ENCODE results near the gene DOCK3. TPM values are rescaled to one million over a fixed set of nuclear protein-coding genes. Genes with fewer than 3 reads are reported as not detected.

The DOCK3 gene
- total RNA-seq, 4 donors from 2014 or later: 4.0 to 6.3 (median 5.8) TPM

- Histone ChIP-seq H3K4me3 (no peak overlapping the region), H3K27ac (no peak overlapping the region), H3K4me1 (no peaks in the 10 kb centered on the region), H3K27me3 (no peaks in the 10 kb centered on the region), H3K36me3 (no peaks in the 10 kb centered on the region), H3K9me3 (peaks cover 0 to 33% (median 2%) of the 10 kb centered on the region in 4 donors)
- WGBS, 2 donors: 67 to 68% methylated on average over 4 of the region's 4 CpGs
- no peak for DNase-seq (ENCODE audit: low spot score in 2 of 2)
- no peak for TF ChIP-seq CTCF (IDR thresholded peaks at IDR 0.05)
- no peak for TF ChIP-seq EP300 (IDR thresholded peaks at IDR 0.05)
Measured at GRCh38 chr3:50806806-50807205, 132.1 kb downstream of the DOCK3 start.

- Histone ChIP-seq H3K4me3 (no peak overlapping the region), H3K36me3 (no peaks in the 10 kb centered on the region), H3K27ac (no peak overlapping the region), H3K4me1 (no peaks in the 10 kb centered on the region), H3K9me3 (peaks cover 0 to 29% (median 2%) of the 10 kb centered on the region in 4 donors), H3K27me3 (no peaks in the 10 kb centered on the region)
- 47 to 64% methylated on average over 2 of the region's 2 CpGs for WGBS, 2 donors
- no peak for DNase-seq (ENCODE audit: low spot score in 2 of 2)
- TF ChIP-seq CTCF (IDR thresholded peaks at IDR 0.05) (no peak), POLR2A (IDR thresholded peaks at IDR 0.05) (no peak), EP300 (IDR thresholded peaks at IDR 0.05) (no peak)
Measured at GRCh38 chr3:50807266-50807665, 132.5 kb downstream of the DOCK3 start.

- no peaks in the 10 kb centered on the region for H3K4me1 ChIP-seq
- WGBS, 2 donors: 77 to 78% methylated on average over 5 of the region's 5 CpGs
- no peaks in the 10 kb centered on the region for H3K27me3 ChIP-seq
- H3K4me3 ChIP-seq: no peak overlapping the region
- H3K36me3 ChIP-seq: no peaks in the 10 kb centered on the region
- H3K9me3 ChIP-seq: no peaks in the 10 kb centered on the region
- DNase-seq (ENCODE audit: low spot score in 2 of 2): no peak
- no peak overlapping the region for H3K27ac ChIP-seq
- TF ChIP-seq EP300 (IDR thresholded peaks at IDR 0.05): no peak
- TF ChIP-seq POLR2A (IDR thresholded peaks at IDR 0.05): no peak
- TF ChIP-seq CTCF (IDR thresholded peaks at IDR 0.05): no peak
Measured at GRCh38 chr3:50811893-50812292, 137.2 kb downstream of the DOCK3 start.

- no peak for DNase-seq (ENCODE audit: low spot score in 2 of 2)
- H3K36me3 ChIP-seq: no peaks in the 10 kb centered on the region
- TF ChIP-seq EP300 (IDR thresholded peaks at IDR 0.05): no peak
- TF ChIP-seq CTCF (IDR thresholded peaks at IDR 0.05): no peak
- no peak overlapping the region for H3K27ac ChIP-seq
- no peaks in the 10 kb centered on the region for H3K4me1 ChIP-seq
- H3K9me3 ChIP-seq: no peaks in the 10 kb centered on the region
- no peak overlapping the region for H3K4me3 ChIP-seq
- H3K27me3 ChIP-seq: no peaks in the 10 kb centered on the region
Measured at GRCh38 chr3:50815844-50816243, 141.1 kb downstream of the DOCK3 start.

- H3K4me3 ChIP-seq: no peak overlapping the region
- H3K27ac ChIP-seq: no peak overlapping the region
- no peaks in the 10 kb centered on the region for H3K9me3 ChIP-seq
- H3K4me1 ChIP-seq: no peaks in the 10 kb centered on the region
- no peak for DNase-seq (ENCODE audit: low spot score in 2 of 2)
- WGBS, 2 donors: 56 to 64% methylated on average over 3 of the region's 3 CpGs
- H3K36me3 ChIP-seq: no peaks in the 10 kb centered on the region
- no peaks in the 10 kb centered on the region for H3K27me3 ChIP-seq
- TF ChIP-seq POLR2A (IDR thresholded peaks at IDR 0.05) (no peak), CTCF (IDR thresholded peaks at IDR 0.05) (no peak), EP300 (IDR thresholded peaks at IDR 0.05) (no peak)
Measured at GRCh38 chr3:50816894-50817293, 142.2 kb downstream of the DOCK3 start.
